Measurements from ENCODE around the gene CFAP61. TPM values are rescaled to one million over a fixed set of nuclear protein-coding genes. Genes with fewer than 3 reads are reported as not detected.
A peak's percentile ranks its signal among the peaks of the same experiment; 100 is the strongest.
"Not testable (repeated sequence)": the region's sequence is repeated elsewhere in the genome, so short reads cannot be mapped to it uniquely, and the experiment has no call there.

Gene CFAP61
- total RNA-seq, 1 experiment from 2014 or later: 0.12 TPM

DNA sequence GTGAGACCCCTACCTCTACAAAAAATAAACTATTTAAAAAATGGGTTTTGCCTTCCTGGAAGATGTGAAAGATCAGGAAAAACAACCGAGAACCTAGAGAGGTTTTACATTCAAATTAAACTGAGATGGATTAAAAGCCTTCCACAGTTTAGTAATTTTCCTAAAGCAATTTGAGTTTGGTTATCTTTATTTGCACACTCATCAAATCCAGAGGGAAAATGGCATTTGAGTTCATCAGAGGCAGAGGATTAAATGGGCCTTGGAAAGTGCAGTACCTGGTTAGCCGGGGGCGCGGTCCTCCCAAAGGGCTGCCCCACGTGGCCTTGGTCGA is 158.6 kb downstream of the CFAP61 start:
- no peak for DNase-seq (ENCODE audit: low read depth)

DNA sequence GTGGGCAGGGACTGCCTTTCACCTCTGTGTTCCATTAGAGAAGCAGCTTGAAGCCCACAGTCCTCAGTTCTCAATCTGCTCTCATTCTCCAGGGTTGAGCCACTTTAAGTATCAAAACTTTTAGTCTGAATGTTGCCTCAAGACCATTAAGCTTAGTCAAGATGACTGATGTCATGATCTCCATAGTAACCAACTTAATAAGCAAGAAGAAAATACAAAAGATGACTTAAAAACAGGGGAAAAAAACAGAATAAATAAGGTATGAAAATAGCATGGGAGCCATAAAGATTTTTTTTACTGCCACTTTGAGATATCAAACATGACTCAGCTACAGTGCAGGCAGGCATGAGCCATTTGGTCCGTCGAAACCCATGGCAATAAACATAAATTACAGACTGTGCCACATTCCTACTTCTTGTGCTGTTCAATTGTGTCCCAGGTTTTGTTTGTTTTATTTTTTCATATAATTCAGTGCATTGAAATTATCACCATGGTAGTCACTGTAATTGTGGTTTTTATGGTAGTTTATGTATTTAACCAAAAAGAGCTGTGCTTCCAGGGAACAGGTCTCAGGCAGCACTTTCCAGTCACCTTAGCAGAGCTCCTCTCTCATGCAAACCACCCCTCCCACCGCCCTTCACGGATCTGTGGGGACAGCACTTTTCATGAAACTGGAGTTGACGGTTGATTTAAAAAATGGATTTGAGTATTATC is 159.1 kb downstream of the CFAP61 start:
- peak; percentile 75 for DNase-seq (ENCODE audit: low read depth)

DNA sequence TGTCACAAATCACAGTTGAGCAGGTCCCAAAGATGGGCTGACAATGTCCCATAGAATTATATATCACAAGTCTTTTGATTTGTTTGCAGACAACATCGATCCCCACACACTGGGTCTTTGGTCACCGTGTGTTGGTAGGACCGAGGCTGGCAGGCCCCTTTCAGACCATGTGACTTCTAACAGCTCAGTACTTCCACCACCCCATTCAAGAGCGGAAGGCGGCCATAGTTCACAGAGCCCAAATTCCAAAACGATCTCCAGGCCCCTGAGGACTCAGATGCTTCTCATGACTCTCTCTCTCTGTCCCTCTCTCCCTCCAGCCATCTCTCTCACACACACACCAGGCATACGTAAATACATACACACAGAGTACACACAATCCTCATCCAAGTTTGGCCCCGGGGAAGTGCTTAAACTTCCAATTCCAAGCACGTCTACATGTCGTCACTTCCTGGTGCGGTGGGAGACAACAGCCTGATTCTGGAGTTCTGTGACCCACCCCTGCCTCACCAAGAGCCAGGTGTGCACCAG is 159.7 kb downstream of the CFAP61 start:
- DNase-seq (ENCODE audit: low read depth): no peak

DNA sequence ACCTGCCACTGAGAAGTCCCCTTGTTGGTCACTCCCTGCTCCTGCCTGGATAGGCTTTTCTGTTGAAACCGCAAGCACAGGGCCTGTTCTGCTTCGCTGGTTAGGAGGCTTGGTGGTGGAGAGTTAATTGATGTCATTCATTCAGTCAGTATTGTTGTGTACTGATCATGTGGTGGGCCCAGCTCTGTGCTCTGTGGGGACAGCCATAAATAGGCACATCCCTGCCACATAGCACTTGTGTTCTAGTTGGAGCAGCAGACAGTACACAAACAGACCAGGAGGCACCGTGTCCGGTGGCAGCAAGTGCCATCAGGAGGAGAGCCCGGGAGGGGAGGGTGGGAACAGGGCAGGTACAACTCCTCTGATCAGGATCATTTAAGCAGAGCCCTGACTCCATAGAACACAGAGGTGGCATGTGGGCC is 160.4 kb downstream of the CFAP61 start:
- no peak for DNase-seq (ENCODE audit: low read depth)

DNA sequence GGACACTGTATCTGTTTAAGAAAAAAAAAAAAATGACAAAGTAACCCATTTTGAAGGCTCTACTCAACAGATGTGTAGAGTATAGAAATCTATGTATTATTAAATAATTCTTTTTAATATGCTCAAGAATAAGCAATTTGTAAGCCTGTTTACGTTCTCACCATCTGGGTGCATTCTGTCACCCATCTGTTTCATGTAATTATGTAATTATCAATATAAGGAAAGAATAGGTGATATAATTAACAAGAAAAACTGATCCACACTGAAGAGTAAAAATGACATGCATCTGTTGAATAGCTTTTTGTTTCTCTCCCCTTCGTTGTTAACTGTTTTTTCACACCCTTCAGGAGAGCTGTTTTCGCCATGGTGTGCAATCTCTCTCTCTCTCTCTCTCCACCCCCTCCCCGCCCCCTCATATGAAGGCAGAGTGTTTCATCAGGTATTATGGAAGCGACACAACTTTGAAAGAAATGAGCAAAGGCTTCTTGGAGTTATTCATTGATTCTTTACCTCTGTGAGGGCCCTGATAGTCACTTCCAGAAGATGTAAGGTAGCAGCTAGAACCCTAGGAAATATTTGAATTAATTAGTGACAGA is 161.3 kb downstream of the CFAP61 start:
- DNase-seq (ENCODE audit: low read depth): no peak

DNA sequence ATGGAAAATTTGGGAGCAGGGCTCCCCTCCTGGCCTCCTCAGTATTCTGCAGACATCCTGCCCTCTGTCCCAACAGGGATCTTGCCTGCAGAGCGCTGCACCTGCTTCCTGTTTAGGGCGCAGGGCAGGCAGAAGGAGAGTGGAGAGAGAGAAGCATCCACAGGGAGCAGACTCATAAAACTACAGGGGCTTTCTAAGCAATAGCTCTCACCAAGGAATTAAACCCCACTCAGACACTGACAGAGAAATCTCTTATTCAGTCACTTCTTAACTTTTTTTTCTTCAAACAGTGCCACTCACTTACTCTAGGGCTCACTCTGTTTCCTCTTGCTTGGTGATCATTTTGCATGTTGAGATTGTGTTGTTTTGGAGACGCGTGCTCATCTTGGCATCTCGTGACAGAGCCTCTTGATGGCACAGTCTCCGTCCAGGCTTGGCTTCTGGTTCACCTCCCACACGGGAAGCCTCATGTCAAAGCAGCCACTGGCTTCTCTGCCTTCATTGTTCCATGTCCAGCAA is 162.5 kb downstream of the CFAP61 start:
- peak; percentile 30 for DNase-seq (ENCODE audit: low read depth)

DNA sequence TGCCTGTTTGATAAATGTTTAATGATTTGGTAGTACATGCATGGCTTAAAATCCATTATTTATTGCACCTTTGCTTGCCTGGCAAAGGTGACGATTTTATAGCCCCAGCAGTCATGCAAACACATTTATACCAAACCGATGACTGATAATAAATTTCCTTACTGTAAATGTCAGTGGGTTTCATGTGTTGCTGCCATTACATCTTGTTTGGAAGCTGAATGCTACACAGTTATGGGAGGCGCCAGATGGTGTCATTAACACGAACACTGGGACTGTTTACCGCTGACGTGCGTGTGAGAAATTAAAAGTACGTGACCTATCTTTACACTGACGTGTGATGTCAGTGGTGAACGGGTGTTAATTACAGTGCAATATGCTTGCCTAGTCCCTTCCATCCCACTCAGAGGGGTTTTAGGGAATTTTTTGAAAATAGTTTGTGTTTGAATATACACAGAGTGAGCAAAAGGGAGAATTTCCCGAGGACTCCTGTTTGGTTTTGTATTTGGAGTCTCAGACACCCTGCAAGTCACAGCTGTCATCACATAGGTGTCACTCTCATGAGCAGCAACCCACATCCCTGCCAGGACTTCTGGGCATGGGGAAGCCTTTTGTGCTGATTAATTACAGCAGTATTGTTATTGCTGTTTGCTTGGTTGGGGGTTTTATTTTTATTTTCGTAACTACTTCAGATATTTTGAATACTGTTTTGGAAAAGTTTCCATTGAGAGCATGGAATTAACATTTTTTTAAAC is 163.8 kb downstream of the CFAP61 start:
- DNase-seq (ENCODE audit: low read depth): no peak

DNA sequence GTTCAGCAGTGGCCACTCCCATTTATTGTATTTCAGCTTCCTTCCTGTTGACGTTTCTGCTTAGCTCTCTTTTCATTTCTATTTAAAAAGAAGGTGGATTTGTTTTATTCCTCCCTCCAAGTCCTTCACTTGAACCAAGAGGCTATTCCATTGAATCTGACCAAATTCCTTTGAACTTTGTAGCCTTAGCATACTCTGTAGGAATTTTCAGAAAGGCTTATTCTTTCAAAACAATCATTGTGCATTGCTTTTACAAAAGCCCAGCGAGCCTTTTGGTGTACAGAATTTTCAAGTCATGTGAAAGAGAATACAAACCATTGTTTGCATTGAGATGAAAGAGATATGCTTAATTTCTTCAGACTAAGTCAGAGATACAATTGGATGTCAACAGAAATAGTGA is 164.6 kb downstream of the CFAP61 start:
- DNase-seq (ENCODE audit: low read depth): no peak

DNA sequence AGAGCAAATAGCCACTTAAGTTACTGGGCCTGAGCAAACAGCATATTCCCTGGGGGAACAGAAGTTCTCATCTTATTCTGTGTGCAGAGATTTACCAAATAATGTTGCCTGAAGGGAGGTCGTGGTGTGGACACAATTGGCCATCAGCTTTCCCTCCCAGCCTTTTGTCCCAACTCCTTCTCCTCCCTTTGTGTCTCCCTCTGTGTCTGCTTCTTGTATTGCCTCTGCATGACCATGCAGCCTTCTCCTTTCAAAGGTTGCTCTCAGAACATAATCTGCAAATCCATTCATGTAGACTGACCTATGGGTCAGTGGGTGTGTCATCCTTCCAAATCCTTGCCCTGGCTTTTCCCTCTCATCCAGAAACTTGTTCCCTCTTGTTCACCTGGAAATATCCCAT is 165.3 kb downstream of the CFAP61 start:
- no peak for DNase-seq (ENCODE audit: low read depth)

DNA sequence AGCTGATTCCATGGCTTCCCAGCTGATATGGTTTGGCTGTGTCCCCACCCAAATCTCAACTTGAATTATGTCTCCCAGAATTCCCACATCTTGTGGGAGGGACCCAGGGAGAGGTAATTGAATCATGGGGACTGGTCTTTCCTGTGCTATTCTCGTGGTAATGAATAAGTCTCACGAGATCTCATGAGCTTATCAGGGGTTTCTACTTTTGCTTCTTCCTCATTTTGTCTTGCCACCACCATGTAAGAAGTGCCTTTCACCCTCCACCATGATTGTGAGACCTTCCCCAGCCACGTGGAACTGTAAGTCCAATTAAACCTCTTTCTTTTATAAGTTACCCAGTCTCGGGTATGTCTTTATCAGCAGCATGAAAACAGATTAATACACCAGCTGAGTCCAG is 165.8 kb downstream of the CFAP61 start:
- DNase-seq (ENCODE audit: low read depth): not testable (repeated sequence)

DNA sequence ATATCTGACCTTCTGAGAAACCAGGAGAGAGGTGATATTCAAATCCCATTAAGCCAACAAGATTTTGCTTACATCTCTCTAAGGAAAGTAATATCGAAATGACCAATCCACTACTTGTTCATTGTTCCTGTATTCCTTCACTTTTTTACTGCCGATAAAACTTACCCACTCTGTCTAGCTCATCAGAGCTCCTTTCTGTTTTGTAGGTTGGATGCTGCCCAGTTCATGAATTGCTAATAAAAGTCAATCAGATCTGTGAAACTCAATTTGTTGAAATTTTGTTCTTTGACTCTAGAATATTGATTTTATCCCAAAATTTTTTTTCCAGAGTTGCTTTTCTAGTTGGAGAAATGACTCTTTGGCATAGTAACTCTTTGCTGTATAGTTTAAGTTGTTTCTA is 166.7 kb downstream of the CFAP61 start:
- DNase-seq (ENCODE audit: low read depth): no peak

DNA sequence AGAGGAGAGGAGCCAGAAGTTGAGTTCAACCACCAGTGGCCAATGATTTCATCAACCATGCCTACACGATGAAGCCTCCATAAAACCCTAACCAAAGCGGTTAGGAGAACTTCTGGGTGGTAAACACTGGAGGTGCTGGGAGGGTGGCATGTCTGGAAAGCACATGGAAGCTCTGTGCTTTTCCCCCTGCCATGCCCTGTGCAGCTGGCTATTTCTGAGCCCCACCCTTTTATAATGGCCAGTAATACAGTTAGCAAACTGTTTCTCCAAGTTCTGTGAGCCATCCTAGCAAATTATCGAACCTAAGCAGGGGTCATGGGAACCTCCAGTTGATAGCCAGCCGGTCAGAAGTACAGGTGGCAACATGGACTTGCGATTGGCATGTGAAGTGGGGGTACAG is 167.8 kb downstream of the CFAP61 start:
- no peak for DNase-seq (ENCODE audit: low read depth)

DNA sequence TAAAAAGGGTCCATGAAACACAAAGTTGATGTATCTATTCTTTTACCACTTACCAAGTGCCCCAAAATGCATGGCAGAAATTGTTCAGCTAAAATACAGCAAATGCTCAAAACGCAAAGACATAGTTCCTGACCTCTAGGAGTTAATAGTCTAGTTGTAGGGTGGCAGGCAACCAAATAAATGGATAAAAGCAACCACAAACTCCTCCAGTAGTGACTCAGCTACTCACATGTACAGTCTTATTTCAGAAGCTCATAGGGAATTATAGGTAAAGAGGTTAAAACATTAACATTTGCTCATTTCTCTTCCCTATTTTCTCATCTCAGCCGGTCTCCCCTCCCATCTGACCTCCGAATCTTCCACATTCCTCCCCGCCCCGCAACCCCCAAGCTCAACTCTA is 171.6 kb downstream of the CFAP61 start:
- peak; percentile 64 for DNase-seq (ENCODE audit: low read depth)

DNA sequence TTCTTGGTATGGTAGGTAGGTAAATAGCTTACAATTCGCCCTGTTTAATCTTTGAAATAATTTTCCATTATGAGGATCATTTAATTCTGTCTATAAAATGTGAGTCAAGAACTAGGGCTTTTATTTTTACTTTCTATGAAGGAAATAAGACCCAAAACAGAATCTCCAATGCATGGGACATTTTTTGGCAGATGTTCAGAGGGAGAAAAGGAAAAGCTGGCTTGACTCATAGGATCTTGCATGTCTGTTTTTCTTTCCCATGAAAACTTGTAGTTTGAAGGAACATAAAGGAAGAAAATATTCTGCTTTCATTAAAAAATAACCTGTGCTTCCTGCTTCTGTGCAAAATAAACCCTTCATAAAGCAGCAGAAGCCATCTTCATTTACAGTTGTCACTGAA is 172.5 kb downstream of the CFAP61 start:
- peak; percentile 70 for DNase-seq (ENCODE audit: low read depth)

DNA sequence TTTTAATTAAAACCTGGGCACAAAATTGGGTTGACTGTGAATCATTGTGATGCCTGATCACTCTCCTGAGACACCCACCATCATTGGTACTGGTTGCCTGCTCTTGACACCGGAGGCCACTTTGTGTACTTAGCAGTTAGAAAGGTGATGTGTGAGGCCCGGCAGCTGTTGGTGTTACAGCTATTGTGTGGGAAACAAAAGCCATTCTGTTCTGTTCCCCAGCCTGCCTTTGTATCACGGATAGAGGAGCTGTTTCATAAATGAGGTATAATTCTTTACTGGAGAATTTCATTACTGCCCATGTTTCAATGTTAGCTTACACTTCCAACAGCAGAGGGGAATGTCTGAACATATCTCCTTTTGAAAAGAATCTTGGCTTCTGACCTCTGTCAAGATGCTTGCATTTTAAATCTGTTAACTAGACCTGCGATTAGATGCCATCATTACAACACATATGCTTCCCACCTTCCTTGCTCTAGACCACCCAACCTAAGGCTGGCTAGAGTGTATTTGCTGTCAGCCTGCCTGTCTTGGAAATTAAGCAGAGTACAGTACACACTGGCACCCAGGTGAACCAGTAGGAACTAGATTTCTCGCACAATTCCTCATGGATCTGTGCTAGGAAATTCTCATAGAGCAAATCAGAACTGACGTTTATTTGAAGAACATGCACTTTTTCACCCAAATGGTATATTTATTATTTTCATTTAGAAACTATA is 173.2 kb downstream of the CFAP61 start:
- DNase-seq (ENCODE audit: low read depth): no peak

DNA sequence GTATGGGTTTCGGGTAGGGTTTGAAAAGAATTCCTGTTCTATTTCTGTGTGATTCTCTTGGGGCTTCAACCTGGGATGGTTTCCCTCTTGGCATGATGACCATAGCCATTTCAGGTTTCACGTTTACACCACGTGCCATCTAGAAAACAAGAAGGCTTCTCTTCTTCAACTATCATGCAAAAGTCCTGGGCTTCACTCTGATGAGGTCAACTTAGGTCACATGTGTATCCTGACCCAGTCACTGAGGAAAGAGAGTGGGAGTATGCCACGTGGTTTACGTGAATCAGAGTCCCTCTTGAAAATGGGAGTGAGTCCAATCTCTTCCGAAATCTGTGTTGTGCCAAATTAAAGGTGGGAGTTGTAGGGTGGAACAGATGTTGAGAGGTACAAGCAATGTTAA is 174.2 kb downstream of the CFAP61 start:
- peak; percentile 28 for DNase-seq (ENCODE audit: low read depth)

DNA sequence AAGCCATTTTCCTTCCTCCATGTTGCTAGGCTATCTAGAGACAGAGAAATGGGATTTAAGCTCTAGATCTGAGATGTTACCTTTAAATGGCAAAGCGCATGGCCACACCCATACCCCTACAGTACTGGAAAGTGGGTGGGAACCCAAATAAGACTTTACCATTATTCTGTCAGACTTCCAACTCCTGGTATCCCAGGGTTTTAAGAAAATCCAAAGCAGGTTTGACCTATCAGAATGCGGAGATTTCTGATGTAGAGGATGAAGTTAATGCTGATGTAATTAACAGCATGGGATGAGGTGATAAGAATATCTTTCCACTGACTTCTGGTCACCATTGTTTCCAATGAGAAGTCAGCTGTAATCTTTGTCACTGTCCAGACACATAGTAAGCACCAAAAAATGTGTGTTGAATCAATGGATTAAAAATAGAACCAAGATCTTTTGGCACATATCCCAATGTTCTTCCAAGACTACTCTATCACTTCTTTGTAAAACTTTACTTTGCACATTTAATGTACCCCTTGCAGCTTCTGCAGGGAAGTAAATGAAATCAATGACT is 174.8 kb downstream of the CFAP61 start:
- DNase-seq (ENCODE audit: low read depth): peak; percentile 55

DNA sequence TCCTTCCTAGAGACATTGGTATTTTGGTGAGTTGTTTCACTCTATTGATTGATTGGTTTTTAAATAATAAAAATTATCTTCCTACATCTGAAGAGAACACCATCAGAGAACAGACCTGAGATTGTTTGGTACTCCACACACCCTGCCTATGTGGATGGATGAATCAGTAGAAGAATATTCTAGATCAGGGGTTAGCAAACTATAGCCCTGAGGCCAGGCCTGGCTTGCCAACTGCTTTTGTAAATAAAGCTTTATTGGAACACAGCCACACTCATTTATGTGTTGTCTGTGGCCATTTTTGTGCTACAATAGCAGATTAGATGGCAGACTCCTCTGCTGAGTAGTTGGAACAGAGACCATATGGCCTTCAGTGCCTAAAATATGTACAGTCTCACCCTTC is 176.0 kb downstream of the CFAP61 start:
- DNase-seq (ENCODE audit: low read depth): peak; percentile 74

DNA sequence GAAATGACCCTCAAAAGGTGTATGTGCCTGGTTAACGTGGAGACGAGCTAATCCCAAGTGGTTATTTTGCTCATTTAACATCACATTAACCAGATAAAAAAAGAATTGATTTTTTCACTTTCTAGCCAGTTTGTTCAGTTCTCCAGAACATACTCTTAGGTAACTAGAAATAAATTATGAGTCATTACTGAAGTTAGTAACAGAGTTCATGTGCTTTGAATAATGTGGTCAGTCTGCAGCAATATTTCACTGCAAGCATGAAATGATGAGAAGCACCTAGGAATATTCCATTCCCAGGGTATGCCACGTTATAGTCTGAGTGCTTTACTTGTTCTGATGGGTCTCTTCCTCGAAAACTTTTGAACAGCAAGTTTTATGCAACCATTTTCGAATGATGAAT is 177.3 kb downstream of the CFAP61 start:
- DNase-seq (ENCODE audit: low read depth): peak; percentile 82

DNA sequence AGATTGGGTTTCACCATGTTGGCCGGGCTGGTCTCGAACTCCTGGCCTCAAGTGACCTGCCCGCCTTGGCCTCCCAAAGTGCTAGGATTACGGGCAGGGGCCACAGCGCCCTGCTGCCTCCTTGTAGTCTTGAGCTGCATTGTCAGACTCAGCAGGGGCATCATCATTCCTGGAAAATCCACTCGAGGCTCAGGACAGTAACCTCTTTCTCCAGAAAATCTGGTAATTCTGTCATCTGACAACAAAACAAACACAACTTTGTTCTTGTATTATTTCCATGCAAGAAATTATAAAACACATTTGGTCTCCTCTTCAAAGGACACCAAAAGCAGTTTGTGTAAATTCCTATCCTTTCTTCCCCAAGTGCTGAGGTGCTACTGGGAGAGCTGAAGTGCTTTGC is 178.4 kb downstream of the CFAP61 start:
- DNase-seq (ENCODE audit: low read depth): no peak

DNA sequence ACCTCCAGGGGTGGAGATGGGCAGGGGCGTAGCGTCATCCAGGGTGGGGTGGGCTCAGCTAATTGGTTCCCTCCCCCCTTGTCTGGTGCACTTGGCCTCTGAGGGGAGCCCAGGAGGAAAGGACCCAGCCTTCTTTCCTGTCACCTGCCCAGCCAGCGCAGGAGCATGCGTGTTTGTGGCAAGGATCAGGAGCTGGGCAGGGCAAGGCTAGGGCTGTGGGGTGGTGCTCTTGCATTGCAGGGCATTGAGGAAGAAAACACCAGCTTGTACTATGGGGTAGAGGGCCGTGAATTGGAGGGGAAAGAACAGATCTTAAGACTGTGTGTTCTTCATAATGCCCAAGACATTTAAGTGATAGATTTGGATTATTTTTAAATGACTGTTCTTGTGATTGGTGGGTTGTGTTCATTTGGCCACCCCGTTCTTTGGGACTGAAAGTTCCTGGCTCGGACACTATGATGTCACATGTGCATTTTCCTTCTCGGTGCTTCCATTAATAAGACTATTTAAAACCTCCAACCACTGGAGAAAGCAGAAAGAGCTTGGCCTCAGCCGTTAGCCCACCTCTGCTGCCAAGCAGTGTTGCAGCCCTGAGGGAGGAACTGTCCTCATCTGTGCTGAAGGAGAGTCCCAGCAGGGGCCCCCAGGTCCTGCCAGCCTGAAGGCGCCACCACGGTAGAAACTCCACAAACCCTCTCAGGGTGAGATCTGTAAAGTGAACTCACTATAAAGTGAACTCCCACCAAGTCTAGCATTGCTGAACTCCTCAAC is 179.4 kb downstream of the CFAP61 start:
- DNase-seq (ENCODE audit: low read depth): no peak
